HG03571 (cell line): ENCODE results near the gene CABP1.
"Not testable (repeated sequence)": the region's sequence is repeated elsewhere in the genome, so short reads cannot be mapped to it uniquely, and the experiment has no call there.

Source experiments
- ATAC-seq: cut with Tn5 transposase; IDR thresholded peaks from one replicate; pipeline ENCODE4 v1.9.1; 2021; ENCODE audit not compliant: unreplicated experiment

CABP1 gene

DNA sequence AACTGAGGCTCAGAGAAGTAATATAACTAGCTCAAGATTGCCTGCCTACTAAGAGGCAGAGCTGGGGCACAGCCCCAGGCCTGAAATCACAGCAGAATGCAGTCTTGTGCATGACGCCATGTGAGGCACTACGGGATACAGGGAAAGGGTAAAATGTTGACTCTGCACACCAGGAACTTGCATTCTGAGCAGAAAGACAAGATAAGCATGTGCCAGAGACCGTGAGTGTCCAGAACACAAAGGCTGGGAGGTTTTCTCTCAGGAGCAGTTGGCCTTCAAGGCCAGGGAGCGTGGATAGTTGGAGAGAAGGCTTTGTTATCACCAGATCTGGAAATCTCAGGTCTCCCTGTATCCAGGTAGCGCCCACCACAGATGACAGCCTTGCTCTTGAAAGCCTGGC lies 23.3 kb downstream of the CABP1 start:
- ATAC-seq: no peak

DNA sequence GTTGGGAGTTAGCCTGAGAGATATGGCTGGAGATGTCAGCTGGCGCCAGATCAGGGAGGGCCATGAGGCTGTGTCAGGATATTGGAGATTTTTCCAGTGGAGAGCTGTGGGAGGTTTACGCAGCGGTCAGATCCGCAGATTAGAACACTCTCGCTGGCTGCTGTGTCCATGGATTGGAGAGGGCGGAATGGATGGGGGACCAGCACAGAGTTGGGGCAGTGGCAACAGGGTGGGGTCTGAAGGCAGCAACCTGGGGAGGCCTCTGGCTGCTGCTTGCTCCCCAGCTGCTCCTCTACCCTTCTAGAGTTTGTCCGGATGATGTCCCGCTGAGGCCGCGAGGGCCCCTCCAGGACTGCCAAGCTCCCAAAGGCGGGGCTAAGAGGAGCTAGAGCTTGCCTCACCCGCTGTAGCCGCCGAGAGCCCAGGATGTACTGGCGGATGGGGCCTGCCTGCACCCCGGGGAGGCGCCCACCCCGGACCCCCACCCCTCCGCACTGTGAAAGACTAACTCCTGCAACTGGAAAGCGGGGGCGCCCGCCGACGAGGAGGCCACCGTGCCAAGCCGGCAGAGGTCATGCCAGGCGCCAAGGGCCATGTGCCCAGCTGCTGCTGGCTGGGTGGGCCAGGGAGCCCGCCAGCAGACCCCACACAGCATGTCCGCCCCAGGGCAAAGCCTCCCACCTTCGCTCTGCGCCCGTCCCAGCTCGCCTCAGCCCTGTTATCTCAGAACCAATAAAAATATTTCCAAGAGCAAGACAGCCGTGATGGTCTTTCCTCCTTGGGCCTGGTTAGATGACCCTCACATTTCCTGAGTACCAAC lies 26.4 kb downstream of the CABP1 start:
- ATAC-seq: no peak

DNA sequence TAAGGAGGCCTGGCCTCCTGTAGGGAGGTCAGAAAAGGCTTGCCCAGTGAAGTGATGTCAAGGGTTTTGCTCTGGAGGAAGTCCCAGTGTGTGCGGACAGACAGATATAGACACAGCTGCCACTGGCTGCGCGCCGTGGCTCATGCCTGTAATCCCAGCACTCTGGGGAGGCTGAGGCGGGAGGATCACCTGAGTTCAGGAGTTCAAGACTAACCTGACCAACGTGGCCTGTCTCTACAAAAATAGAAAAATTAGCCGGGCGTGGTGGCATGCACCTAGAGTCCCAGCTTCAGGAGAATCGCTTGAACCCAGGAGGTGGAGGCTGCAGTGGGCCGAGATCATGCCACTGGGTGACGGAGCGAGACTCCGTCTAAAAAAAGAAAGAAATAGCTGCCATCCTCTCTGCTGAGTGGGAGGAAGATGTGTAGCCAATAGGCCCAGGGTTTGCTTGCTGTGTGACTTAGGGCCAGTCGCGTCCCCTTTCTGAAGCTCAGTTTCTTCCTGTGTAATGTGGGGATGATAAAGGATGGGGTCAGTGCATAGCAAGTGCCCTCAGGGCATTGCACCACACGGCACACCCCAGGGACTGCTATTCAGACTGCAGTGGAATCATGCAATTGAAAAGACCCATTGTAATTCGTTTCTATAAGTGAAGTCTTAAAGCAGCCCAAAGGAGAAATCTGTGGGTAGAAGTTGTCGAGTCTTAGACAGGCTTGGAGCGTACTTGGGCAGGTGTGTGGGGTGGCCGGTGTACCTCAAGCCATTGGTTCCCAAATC lies 27.9 kb downstream of the CABP1 start:
- no peak for ATAC-seq

- ATAC-seq: peak; percentile 67
These were observed 28.7 kb downstream of the CABP1 start for GRCh38 chr12:120668868-120669840.

- ATAC-seq: not testable (repeated sequence)
These were observed 29.8 kb downstream of the CABP1 start for GRCh38 chr12:120670237-120670636.

GRCh38 chr12:120670667-120671066 lies 30.2 kb downstream of the CABP1 start:
- no peak for ATAC-seq

DNA sequence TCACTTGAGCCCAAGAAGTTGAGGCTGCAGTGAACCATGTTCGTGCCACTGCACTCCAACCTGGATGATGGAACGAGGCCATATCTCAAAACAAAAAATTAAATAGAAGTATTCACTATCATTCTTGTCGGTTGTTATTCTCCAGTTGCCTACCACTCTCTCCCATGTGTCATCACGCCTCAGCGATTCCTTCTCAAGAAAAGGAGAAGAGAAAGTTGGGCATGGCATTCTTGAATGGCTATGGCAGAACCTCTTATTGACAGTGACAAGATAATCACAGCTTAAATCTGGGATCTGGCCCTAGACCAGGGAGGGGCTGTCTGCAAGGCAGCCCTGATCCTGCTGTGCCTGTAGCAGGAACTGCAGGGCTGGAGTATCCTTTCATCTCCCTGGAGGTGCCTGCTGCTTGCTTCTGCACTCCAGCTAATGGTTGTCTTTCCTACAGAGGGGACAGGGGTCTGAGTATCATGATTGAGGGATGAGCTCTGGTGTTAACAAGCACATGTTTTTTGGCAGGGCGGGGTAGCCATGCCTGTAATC lies 33.7 kb downstream of the CABP1 start:
- no peak for ATAC-seq

GRCh38 chr12:120677765-120678473 lies 37.5 kb downstream of the CABP1 start:
- peak; percentile 59 for ATAC-seq

DNA sequence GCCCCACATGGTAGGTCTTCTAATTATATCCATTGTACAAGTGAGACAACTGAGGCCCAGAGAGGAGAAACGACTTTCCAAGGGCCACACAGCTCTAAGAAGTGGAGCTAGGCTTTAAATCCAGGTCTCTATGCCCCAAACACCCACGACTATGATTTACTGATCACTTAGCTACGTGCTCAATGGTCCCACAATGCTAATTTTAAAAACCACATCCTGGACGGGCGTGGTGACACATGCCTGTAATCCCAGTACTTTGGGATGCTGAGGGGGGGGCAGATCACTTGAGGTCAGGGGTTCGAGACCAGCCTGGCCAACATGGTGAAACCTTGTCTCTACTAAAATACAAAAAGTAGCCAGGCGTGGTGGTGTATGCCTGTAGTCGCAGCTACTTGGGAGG lies 38.1 kb downstream of the CABP1 start:
- ATAC-seq: no peak

- ATAC-seq: no peak
These were observed 39.8 kb downstream of the CABP1 start for GRCh38 chr12:120680165-120680738.

GRCh38 chr12:120684523-120684932 lies 44.1 kb downstream of the CABP1 start:
- ATAC-seq: no peak

- ATAC-seq: no peak
These were observed 45.1 kb downstream of the CABP1 start for GRCh38 chr12:120685522-120685921.

- ATAC-seq: peak; percentile 62
These were observed 45.8 kb downstream of the CABP1 start for GRCh38 chr12:120686151-120686689.

DNA sequence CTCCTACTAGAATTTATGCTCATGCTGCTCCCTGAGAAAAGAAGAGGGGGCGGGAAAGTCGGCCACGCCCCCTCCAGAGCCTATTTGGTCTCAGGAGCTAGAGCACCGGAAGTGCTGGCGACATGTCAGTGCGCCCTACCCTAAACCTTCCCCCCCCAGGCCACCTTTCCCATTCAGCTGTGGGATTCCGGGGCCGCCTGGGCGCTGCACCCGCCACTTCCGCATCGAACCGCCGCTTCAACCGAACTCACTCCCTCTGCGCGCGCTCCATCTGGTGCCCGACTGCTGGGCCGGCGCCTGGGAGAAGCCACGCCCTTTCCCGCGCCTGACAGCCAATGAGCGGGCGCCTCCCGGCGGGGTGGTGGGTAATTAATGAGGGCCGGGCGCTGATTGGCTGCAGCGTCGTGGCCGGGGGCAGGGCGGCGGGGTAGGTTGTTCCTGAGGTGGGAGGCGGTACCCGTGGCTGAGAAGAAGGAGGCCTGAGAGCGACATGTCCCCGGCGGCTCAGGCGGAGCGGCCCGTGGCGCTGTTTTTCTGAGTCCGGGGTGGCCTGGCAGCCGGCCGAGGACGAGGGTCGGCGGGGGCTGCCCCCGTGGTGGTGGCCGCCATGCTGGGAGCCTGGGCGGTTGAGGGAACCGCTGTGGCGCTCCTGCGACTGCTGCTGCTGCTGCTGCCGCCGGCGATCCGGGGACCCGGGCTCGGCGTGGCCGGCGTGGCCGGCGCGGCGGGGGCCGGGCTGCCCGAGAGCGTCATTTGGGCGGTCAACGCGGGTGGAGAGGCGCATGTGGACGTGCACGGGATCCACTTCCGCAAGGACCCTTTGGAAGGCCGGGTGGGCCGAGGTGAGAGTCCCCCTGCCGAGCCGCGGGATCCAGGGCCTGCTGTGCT lies 46.5 kb downstream of the CABP1 start, which contains the start of gene MLEC:
Gene MLEC (plus strand): TSS at position 460 of the 888 bp plus-strand sequence. CDS start 148 bp downstream, at position 608.
- peak; percentile 61 for ATAC-seq

DNA sequence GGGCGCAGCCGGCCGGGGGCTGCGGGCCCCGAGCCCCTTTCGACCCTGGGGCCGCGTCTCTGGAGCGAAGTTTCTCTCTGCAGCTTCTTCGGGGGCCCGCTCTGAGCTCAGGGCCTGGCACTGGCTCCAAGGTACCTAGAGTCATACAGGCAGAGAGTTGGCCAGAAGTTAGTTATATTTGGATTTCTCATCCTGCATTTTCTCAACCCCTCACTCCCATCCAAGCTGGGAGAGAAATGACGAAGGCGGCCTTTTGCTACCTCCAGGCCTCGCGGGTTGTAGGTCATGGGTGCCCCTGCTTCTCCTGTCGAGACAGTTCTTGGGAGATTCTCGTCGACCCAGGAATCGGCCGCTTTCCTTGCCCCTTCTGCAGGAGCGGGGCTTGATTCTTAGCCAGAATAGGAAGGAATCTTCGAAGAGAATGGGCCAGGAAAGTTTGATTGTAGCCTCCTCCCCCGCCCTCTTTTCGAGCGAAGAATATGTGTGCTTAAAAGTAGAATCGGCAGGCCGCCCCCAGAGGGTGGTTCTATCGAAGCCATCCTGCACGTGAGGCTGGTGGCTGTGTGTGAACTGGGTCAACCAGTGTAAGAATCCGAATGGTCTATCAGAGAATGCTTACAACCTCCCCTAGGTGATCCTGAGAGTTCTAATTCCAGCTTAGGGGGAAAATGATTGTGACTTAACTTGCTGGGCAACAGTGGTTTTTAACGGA lies 47.3 kb downstream of the CABP1 start:
- no peak for ATAC-seq

GRCh38 chr12:120688527-120689071 lies 48.2 kb downstream of the CABP1 start:
- no peak for ATAC-seq

DNA sequence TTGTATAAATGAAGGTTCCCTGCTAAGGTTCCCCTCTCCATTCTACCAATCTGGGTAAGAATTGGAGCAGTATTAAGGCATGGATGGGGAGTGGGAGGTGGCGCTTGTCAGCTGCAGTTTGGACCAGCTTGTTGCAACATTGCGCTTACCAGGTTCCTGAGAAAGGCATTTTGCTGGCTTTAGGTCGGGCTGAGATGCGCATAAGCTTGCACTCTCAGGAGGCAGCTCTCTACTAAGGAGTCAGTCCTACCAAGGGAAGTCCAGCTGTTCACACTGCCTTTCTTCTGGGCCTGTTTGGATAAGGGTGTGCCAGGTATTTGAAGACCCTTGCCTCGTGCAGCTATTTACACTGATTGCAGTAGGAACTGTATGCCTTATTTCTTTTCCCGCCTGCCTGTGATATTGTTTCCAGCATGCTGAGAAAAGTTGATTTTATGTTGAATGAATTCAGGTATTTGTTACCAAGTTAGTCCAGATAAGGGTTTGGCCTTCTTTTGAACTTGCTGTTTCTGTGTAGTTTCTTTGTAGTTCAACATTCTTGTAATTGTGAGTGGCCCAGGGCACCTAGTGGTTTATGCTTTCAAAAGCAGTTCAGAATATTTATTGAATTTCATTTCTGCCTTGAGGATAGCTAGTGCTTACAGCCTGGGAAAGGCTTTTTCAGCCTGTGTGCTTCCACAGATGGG lies 49.1 kb downstream of the CABP1 start:
- ATAC-seq: no peak
